Right lobe of liver (tissue), 4 donors: ENCODE measurements around the gene KCND2.

ENCODE experiments used
- POLR2A ChIP-seq: fragments of 450-650 bp; IDR thresholded peaks from one replicate; pipeline ENCODE4 v1.6.1; 2017; ENCODE audit warnings: antibody characterized with exemption, mild to moderate bottlenecking
- TF ChIP-seq, protein P1 (sequence below), 4 donors: fragments of 200-600 bp in 3 of 4; fragments of 450-650 bp in 1 of 4; IDR thresholded peaks; one replicate each; pipeline versions ENCODE4 v1.5.1 to v1.8.0; 2016 to 2022; ENCODE audit warnings: antibody characterized with exemption in 4 of 4, mild to moderate bottlenecking in 2 of 4
- donor health status: DM: no; HTN: no; CAD: no.
- donor health status: DM: no; HTN: no; CAD: no.
- donor health status: DM: no; HTN: yes; CAD: no.

DNA sequence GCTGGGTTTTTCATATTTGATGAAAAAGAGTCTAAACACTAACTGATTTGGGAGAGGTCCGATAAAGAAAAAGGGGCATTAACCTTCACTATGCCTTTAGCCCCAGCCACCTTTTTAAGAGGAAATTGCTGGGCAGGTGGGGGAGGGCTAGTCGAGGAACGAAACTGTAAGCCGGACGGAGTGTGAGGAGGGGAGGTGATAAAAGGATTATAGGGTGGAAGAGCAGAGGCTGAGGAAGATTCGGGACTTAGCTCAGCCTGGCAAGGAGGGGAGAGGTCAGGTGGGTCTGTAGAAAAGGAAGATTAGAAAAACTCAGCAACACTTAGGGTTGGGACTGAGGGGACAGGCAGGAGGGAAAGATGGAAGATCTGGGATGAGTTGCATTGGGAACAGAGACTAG, 508.0 kb downstream of the KCND2 start:
- TF ChIP-seq, protein P1, sequence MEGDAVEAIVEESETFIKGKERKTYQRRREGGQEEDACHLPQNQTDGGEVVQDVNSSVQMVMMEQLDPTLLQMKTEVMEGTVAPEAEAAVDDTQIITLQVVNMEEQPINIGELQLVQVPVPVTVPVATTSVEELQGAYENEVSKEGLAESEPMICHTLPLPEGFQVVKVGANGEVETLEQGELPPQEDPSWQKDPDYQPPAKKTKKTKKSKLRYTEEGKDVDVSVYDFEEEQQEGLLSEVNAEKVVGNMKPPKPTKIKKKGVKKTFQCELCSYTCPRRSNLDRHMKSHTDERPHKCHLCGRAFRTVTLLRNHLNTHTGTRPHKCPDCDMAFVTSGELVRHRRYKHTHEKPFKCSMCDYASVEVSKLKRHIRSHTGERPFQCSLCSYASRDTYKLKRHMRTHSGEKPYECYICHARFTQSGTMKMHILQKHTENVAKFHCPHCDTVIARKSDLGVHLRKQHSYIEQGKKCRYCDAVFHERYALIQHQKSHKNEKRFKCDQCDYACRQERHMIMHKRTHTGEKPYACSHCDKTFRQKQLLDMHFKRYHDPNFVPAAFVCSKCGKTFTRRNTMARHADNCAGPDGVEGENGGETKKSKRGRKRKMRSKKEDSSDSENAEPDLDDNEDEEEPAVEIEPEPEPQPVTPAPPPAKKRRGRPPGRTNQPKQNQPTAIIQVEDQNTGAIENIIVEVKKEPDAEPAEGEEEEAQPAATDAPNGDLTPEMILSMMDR (IDR thresholded peaks at IDR 0.05), result no peak
- TF ChIP-seq POLR2A, result no peak
